HFFc6 (cell line): Measurements from ENCODE around the gene OR2T6. TPM values are rescaled to one million over a fixed set of nuclear protein-coding genes. Genes with fewer than 3 reads are reported as not detected.

Experiments
- DNase-seq: peaks from one replicate; pipeline ENCODE4 v3.0.0-alpha.2; 2018
- H3K27ac Mint-ChIP-seq: 2 replicates; pipeline ENCODE4 v1.8.0; 2020; ENCODE audit warnings: mild to moderate bottlenecking, mixed read lengths
- H3K27me3 Mint-ChIP-seq: 2 replicates; pipeline ENCODE4 v1.8.0; 2021; ENCODE audit warnings: mild to moderate bottlenecking, moderate library complexity, mixed read lengths; ENCODE audit not compliant: insufficient read depth
- H3K36me3 Mint-ChIP-seq: 2 replicates; pipeline ENCODE4 v1.8.0; 2021; ENCODE audit warnings: low read depth, mixed read lengths
- H3K4me1 Mint-ChIP-seq: 2 replicates; pipeline ENCODE4 v1.8.0; 2020; ENCODE audit warnings: low read depth, mixed read lengths
- H3K4me3 Mint-ChIP-seq: 2 replicates; pipeline ENCODE4 v1.8.0; 2020; ENCODE audit warnings: mild to moderate bottlenecking, moderate library complexity, mixed read lengths
- H3K9me3 Mint-ChIP-seq: 2 replicates; pipeline ENCODE4 v1.8.0; 2020; ENCODE audit warnings: mild to moderate bottlenecking, mixed read lengths
- CTCF ChIP-seq: fragments of 200-600 bp; sonication (generic); IDR thresholded peaks from 2 replicates; pipeline ENCODE4 v1.5.0; 2021; ENCODE audit warnings: antibody characterized with exemption, mild to moderate bottlenecking
- long read RNA-seq: library from polyadenylated mRNA; unstranded; transcript quantifications from one replicate; pipeline ENCODE4 v2.0.0, GENCODE V29; 2019
- total RNA-seq, 6 experiments: library from RNA; stranded (reverse); fragmentation: NEBNext Ultra II Directional; extraction: Animal tissue kit (Norgen Biotek cat#: 25700); gene quantifications; 2 replicates in 1 of 6; 3 replicates in 5 of 6; pipeline ENCODE4 v1.2.3, GENCODE V29; 2021

OR2T6 gene
- total RNA-seq = not detected
- long read RNA-seq = 0 reads

GRCh38 chr1:248375446-248375845 lies at the start of gene OR2T6:
Gene OR2T6, plus strand, starts transcription at chr1:248375746. Its CDS starts 11,863 bp downstream, at chr1:248387609.
- no peak for DNase-seq
- no peak within 1 kb of the TSS for H3K4me3 Mint-ChIP-seq

GRCh38 chr1:248343451-248343850 lies 32.1 kb upstream of the OR2T6 start:
- no peaks in the 10 kb centered on the region for H3K36me3 Mint-ChIP-seq
- no peak overlapping the region for H3K27ac Mint-ChIP-seq
- H3K9me3 Mint-ChIP-seq = peaks cover 26% of the 10 kb centered on the region
- H3K4me1 Mint-ChIP-seq = no peaks in the 10 kb centered on the region
- no peak for DNase-seq
- no peaks in the 10 kb centered on the region for H3K27me3 Mint-ChIP-seq
- H3K4me3 Mint-ChIP-seq = no peak overlapping the region
- no peak for TF ChIP-seq CTCF

More at GRCh38 chr1:248375446-248375845, at the start of gene OR2T6:
- Mint-ChIP-seq H3K9me3 (peaks cover 62% of the 10 kb centered on the region), H3K4me1 (no peaks in the 10 kb centered on the region), H3K27ac (no peak within 1 kb of the TSS), H3K36me3 (no peaks in the 10 kb centered on the region), H3K27me3 (no peaks in the 10 kb centered on the region)
- no peak for TF ChIP-seq CTCF

- no peaks in the 10 kb centered on the region for H3K36me3 Mint-ChIP-seq
- peaks cover 27% of the 10 kb centered on the region for H3K9me3 Mint-ChIP-seq
- DNase-seq = no peak
- no peak for TF ChIP-seq CTCF
- H3K4me1 Mint-ChIP-seq = no peaks in the 10 kb centered on the region
- no peak within 1 kb of the TSS for H3K27ac Mint-ChIP-seq
- H3K27me3 Mint-ChIP-seq = no peaks in the 10 kb centered on the region
- no peak within 1 kb of the TSS for H3K4me3 Mint-ChIP-seq
Observed at GRCh38 chr1:248348475-248348874, 27.1 kb upstream of the OR2T6 start, which contains the start of gene OR14C36. Gene OR14C36, plus strand, starts transcription at chr1:248348775. Its CDS starts 0 bp downstream, at chr1:248348775.

GRCh38 chr1:248359415-248359814 lies 16.1 kb upstream of the OR2T6 start:
- Mint-ChIP-seq H3K4me3 (no peak overlapping the region), H3K27me3 (no peaks in the 10 kb centered on the region; the same call in 1 of the 2 replicates), H3K9me3 (peaks cover 22% of the 10 kb centered on the region), H3K36me3 (peaks cover 11% of the 10 kb centered on the region), H3K27ac (no peak overlapping the region), H3K4me1 (no peaks in the 10 kb centered on the region)
- no peak for DNase-seq
- no peak for TF ChIP-seq CTCF

GRCh38 chr1:248361121-248361715 lies 14.3 kb upstream of the OR2T6 start, which contains the start of gene OR2T4:
Gene OR2T4, plus strand, starts transcription at chr1:248361665. Its CDS starts 0 bp downstream, at chr1:248361665.
- no peak within 1 kb of the TSS for H3K4me3 Mint-ChIP-seq
- TF ChIP-seq CTCF = no peak
- no peaks in the 10 kb centered on the region for H3K4me1 Mint-ChIP-seq
- DNase-seq = no peak
- H3K27ac Mint-ChIP-seq = no peak within 1 kb of the TSS
- H3K36me3 Mint-ChIP-seq = peaks cover 11% of the 10 kb centered on the region
- H3K9me3 Mint-ChIP-seq = peaks cover 39% of the 10 kb centered on the region
- H3K27me3 Mint-ChIP-seq = no peaks in the 10 kb centered on the region; the same call in 1 of the 2 replicates
